ENCODE results near the gene KRTAP5-10.
"Not testable (repeated sequence)": the region's sequence is repeated elsewhere in the genome, so short reads cannot be mapped to it uniquely, and the experiment has no call there.

Gene KRTAP5-10

DNA sequence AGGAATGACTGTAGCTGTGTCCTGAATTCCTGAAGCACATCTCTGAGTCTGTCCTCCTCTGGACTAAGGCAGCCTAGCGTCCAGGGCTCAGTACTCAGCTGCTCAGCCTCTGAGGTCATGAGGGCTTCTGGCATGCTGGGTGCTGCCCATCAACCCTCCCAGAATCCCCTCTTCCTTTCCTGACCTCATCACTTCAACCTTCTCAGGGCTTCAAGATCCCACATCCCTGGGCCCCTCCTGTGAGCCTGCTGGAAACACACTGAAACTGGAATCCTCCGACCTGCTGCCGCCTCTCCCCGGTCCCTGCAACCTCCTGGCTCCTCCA is 26.7 kb upstream of the KRTAP5-10 start:
- no peak for DNase-seq (ENCODE audit: low read depth)
- TF ChIP-seq CTCF (IDR thresholded peaks at IDR 0.05; ENCODE audit: low read depth, low read length, missing control alignments): no peak
- no peak overlapping the region for H3K4me3 ChIP-seq (ENCODE audit: low read depth, low read length)

DNA sequence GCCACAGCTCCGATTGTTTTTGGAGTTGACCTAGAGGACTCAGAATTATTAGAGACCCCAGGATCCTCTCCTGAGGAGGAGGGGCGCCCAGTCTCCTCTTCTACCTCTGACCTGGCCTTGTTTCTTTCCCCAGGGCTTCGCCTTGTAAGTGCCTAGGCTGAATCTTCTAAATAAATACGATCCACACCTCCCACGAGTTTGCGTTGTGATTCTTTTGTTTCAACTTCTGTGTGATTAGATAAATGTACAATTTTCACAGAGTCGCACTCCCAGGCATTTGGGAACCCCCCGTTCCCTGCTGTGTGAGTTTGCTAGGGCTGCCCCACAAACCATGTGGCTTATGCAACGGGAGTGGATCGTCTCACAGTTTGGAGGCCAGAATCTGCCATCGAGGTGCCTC is 26.3 kb upstream of the KRTAP5-10 start:
- TF ChIP-seq CTCF (IDR thresholded peaks at IDR 0.05; ENCODE audit: low read depth, low read length, missing control alignments): no peak

DNA sequence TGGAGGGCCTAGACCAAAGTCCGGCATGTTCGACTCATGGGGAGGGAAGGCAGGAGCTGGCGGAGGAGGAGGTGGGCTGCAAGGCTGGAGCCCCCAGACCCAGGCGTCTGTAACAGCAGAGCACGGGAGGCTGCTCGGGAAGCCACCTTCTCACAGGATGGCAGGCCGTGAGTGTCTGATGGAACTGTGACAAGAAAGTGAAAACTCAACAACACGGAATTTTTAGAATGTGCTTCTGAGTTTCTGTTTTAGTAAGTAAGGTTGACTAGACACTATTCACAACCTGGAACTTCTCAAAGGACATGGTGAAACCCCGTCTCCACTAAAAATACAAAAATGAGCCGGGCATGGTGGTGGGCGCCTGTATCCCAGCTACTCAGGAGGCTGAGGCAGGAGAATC is 25.4 kb upstream of the KRTAP5-10 start:
- H3K4me3 ChIP-seq (ENCODE audit: low read depth, low read length): not testable (repeated sequence)
- DNase-seq (ENCODE audit: low read depth): peak; percentile 54

More for the DNA sequence above, 26.3 kb upstream of the KRTAP5-10 start:
- DNase-seq (ENCODE audit: low read depth): no peak
- H3K4me3 ChIP-seq (ENCODE audit: low read depth, low read length): no peak overlapping the region

GRCh38 chr11:71540521-71541304 is 24.6 kb upstream of the KRTAP5-10 start:
- DNase-seq (ENCODE audit: low read depth): peak; percentile 62
- H3K4me3 ChIP-seq (ENCODE audit: low read depth, low read length): not testable (repeated sequence)

DNA sequence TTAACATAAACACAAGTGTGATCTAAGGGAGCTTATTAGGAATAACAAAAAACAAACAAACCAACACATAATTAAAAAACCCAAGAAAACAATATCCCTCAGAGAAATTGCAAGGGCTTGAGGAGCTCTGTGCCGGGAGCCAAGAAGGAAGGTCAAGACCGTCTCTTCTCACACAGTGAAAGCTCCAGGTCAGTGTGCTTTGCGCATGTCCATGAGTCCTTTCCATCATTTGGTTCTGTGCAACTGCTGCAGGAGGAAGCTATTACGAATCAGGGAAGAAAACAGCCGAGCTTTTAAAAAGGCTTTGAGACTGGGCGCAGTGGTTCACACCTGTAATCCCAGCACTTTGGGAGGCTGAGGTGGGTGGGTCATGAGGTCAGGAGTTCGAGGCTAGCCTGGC is 23.0 kb upstream of the KRTAP5-10 start:
- H3K4me3 ChIP-seq (ENCODE audit: low read depth, low read length): no peak overlapping the region
- no peak for DNase-seq (ENCODE audit: low read depth)
- TF ChIP-seq CTCF (IDR thresholded peaks at IDR 0.05; ENCODE audit: low read depth, low read length, missing control alignments): no peak

DNA sequence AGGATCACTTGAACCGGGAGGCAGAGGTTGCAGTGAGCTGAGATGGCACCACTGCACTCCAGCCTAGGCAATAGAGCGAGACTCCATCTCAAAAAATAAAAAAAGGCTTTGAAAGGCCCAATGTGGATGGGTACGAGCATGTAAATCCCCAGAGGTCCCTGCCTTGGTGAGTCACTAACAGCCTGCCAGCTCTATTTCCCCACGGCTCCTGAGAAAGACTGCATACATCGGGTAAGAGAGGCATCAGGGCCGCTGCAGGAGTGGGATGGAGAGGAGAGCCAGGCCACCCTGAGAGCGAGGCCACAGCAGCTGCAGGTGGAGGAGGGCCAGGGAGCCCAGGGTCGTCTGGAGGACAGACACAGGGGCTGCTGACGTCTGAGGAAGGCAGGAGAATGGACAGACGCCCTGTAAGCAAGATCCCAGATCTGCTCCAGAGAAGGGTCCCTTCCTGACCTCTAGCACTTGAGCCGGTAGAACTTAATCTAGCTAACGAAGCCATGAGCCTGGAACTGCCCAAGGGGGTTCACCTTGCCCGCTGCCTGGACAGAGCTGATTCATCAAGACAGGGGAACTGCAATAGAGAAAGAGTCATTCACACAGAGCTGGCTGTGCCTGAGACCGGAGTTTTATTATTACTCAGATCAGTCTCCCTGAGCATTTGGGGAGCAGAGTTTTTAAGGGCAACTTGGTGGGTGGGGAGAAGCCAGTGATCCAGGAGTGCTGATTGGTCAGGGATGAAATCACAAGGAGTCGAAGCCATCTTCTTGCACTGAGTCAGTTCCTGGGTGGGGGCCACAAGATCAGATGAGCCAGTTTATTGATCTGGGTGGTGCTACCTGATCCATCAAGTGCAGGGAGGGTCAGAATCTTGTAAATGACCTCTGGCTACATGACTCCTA is 22.2 kb upstream of the KRTAP5-10 start:
- no peak for TF ChIP-seq CTCF (IDR thresholded peaks at IDR 0.05; ENCODE audit: low read depth, low read length, missing control alignments)
- DNase-seq (ENCODE audit: low read depth): peak; percentile 51
- H3K4me3 ChIP-seq (ENCODE audit: low read depth, low read length): no peak overlapping the region

DNA sequence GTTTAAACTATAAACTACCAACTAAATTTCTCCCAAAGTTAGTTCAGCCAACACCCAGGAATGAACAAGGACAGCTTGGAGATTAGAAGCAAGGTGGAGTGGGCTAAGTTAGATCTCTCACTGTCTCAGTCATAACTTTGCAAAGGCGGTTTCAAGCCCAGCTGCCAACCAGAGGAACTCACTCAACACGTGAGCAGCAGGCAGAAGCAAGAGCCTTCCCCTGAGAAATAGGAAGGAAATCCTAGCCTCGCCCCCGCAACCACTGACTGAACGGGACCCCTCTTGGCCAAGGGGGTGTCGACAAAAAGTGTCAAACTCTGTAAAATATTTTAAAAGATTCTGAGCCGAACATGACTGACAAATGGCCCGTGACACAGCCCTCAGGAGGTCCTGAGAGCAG is 21.5 kb upstream of the KRTAP5-10 start:
- DNase-seq (ENCODE audit: low read depth): no peak
- H3K4me3 ChIP-seq (ENCODE audit: low read depth, low read length): no peak overlapping the region
- no peak for TF ChIP-seq CTCF (IDR thresholded peaks at IDR 0.05; ENCODE audit: low read depth, low read length, missing control alignments)
